Stimulated activated CD4-positive, alpha-beta T cell treated with anti-CD3 and anti-CD28 coated beads, TNF-alpha, amount 100 ng/mL, for 4 hours (primary cell): ENCODE measurements around the gene C20orf202.
"Not testable (repeated sequence)": the region's sequence is repeated elsewhere in the genome, so short reads cannot be mapped to it uniquely, and the experiment has no call there.

Experiments
- DNase-seq, 3 experiments: peaks; one replicate each; pipeline ENCODE4 v3.0.0-alpha.2; 2020; ENCODE audit warnings: low read depth in 3 of 3

C20orf202 gene

DNA sequence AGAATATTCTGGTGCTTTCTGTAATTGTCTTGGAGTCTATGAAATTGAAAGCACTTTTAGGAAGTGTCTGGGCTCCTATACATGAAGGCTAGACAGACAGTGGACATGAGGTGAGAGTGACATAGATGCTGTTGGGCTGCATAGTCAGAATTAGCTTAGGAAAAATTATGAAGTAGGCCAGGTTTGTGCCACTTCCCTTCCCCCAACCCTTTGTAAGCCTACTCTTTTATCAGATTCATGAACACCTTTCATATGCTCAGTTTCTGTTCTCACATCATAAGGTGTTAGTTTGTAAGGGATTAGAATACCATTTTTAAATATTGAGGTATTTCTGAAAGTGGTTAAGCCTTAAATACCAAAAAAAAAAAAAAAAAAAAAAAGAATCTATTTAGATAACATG, 44.4 kb downstream of the C20orf202 start:
- DNase-seq, result no peak

DNA sequence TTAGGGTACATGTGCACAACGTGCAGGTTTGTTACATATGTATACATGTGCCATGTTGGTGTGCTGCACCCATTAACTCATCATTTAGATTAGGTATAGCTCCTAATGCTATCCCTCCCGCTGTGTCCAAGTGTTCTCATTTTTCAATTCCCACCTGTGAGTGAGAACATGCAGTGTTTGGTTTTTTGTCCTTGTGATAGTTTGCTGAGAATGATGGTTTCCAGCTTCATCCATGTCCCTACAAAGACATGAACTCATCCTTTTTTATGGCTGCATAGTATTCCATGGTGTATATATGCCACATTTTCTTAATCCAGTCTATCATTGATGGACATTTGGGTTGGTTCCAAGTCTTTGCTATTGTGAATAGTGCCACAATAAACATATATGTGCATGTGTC, 47.0 kb downstream of the C20orf202 start:
- not testable (repeated sequence) for DNase-seq

DNA sequence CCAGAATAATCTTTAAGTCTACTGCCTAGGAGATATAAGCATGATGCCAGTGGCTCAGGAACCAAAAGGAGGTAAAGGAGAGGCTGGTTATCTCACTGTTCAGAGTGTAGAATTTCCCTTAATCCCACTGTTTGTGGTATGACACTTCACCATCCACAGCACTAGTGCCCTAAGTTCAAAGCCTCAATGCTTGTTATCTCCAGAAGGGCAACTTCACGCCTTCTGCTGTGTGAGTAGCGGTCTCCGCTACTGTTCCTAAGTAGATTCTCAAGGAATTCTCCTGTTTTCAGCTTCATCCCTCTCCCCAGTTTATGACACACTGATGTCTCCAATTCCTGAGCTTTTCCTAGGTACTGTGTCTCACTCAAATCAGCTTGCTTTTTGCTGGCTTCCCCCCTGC, 49.2 kb downstream of the C20orf202 start:
- DNase-seq, result no peak

DNA sequence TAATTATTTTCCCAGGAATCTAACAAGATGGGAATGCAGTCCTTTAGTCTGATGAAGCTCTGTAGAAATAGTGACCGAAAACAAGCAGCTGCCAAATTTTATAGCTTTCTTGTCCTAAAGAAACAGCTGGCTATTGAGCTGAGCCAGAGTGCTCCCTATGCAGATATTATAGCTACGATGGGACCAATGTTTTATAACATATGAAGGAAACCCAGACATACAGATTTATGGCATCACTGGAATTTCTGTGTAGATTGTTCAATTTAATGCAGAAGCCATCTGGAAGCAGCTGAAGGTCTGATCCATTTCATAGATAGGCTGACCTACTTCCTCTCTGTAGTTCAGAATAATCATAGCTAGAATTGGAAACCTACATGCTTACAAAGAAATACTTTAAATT, 51.0 kb downstream of the C20orf202 start:
- DNase-seq, result no peak

DNA sequence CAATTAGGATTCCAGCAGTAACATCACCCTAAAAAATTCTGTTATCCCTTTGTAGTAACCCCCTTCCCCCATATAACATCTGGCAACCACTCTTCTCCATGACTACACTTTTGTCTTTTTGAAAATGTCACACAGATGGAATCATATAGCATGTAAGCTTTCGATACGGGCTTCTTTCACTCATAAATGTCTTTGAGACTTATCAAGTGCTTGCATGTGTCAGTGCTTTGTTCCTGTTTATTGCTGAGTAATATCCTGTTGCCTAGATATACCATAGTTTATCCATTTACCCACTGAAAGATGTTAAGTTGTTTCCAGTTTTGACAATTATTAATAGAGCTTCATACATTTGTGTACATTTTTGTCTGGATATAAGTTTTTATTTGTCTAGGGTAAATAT, 52.4 kb downstream of the C20orf202 start:
- DNase-seq, result no peak
